ENCODE measurements around the gene CTNNBIP1. TPM values are rescaled to one million over a fixed set of nuclear protein-coding genes. Genes with fewer than 3 reads are reported as not detected.

Gene CTNNBIP1
- total and polyA plus RNA-seq, 9 of the 15 experiments (the other 6 are each of a cell fraction or from before 2014, with no cell fraction given) = 0.65 to 29.2 (median 14.7) TPM

- TF ChIP-seq NR2C1 (IDR thresholded peaks at IDR 0.05) = peak; percentile 86
- TF ChIP-seq NR2C1 (tag; IDR thresholded peaks at IDR 0.05) = peak; percentile 92
- peak; percentile 94 for TF ChIP-seq TAF7 (tag; IDR thresholded peaks at IDR 0.05)
- peak; percentile 80; the same call in 1 of the 2 replicates for TF ChIP-seq CBX5 (IDR thresholded peaks at IDR 0.05; ENCODE audit: borderline replicate concordance, low read depth)
- no peak for TF ChIP-seq YBX1 (IDR thresholded peaks at IDR 0.05)
- TF ChIP-seq KDM4B (IDR thresholded peaks at IDR 0.05; ENCODE audit: borderline replicate concordance in 2 of 2, low read depth in 1 of 2) = peak in 1 of 2 experiments; percentile 99; a peak in 2 of 4 replicates
- no peak for TF ChIP-seq TSC22D4 (tag; IDR thresholded peaks at IDR 0.05)
- peak; percentile 52; the same call in 1 of the 2 replicates for TF ChIP-seq HEY1 (CRISPR knock-in tag; IDR thresholded peaks at IDR 0.05; ENCODE audit: borderline replicate concordance)
- TF ChIP-seq ARID1B (IDR thresholded peaks at IDR 0.05) = no peak; the same call in 1 of the 2 replicates
- TF ChIP-seq MAX (CRISPR knock-in tag; IDR thresholded peaks at IDR 0.05) = peak; percentile 68; the same call in 1 of the 2 replicates
- 0 out of 2 replicates have a peak, but pooled peaks have one; percentile 72 for TF ChIP-seq THAP7 (CRISPR knock-in tag; IDR thresholded peaks at IDR 0.05)
- no peak for TF ChIP-seq ZNF212 (CRISPR knock-in tag; IDR thresholded peaks at IDR 0.05)
- no peak for TF ChIP-seq MCM5 (IDR thresholded peaks at IDR 0.05; ENCODE audit: low read depth)
- peak in 1 of 2 experiments; percentile 61; a peak in 1 of 4 replicates for TF ChIP-seq MLLT1 (IDR thresholded peaks at IDR 0.05)
- peak; percentile 81; the same call in 1 of the 2 replicates for TF ChIP-seq TCF7 (IDR thresholded peaks at IDR 0.05; ENCODE audit: borderline replicate concordance)
- TF ChIP-seq NFXL1 (CRISPR knock-in tag; IDR thresholded peaks at IDR 0.05) = no peak
- TF ChIP-seq BACH1 (tag; IDR thresholded peaks at IDR 0.05) = no peak
- TF ChIP-seq NFIC (IDR thresholded peaks at IDR 0.05) = peak; percentile 82
- peak; percentile 91; the same call in 1 of the 2 replicates for TF ChIP-seq PREB (CRISPR knock-in tag; IDR thresholded peaks at IDR 0.05)
- TF ChIP-seq E2F6 (IDR thresholded peaks at IDR 0.05; ENCODE audit: borderline replicate concordance in 1 of 2, extremely low read depth in 1 of 2, insufficient read depth in 1 of 2, insufficient read length in 1 of 2, low read depth in 1 of 2, low read length in 1 of 2, poor library complexity in 1 of 2, severe bottlenecking in 1 of 2) = peak; percentile 44 to 63
- TF ChIP-seq CHD1 (IDR thresholded peaks at IDR 0.05; ENCODE audit: low read length) = peak; percentile 22
- TF ChIP-seq ILK (tag; IDR thresholded peaks at IDR 0.05; ENCODE audit: borderline replicate concordance, low read depth) = peak; percentile 15; the same call in 1 of the 2 replicates
These were observed 33.1 kb upstream of the CTNNBIP1 start, which contains the start of the genes LZIC and NMNAT1 (continued) for GRCh38 chr1:9942939-9943788.
